Retina (tissue), 1 donor: ENCODE results near the gene MACROD2.
"Not testable (repeated sequence)": the region's sequence is repeated elsewhere in the genome, so short reads cannot be mapped to it uniquely, and the experiment has no call there.

Experiments
- DNase-seq: peaks from one replicate; pipeline ENCODE4 v3.0.0-alpha.2; 2016

MACROD2 gene

GRCh38 chr20:15515691-15516090, 1520.4 kb downstream of the MACROD2 start:
- DNase-seq: no peak

DNA sequence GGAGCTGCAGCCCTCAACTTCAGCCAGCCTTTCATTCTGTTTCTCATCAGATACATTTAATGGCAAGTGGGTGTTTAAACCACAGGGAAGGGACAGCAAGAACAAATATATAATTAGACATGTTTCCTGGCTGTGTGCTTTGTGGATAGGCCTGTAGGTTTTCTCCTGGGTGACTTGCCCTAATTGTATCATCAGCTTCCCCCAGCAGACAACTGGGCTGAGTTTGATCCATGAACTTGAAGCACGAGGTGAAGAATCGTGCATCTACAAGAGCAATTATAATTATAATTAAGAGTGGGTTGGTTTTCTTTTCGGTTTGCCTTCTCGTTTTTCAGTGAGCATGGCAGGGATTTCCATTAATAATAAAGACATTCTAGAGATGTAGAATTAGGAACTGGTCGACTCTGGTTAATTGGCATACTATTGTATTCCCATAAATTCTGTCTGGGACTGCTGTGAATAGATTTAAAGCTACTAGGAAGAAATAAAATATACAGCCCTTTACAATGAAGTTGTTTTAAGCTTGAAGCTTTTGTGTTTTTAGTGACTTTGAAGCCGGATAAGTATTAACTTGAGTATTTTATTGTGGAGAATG, 1525.7 kb downstream of the MACROD2 start:
- no peak for DNase-seq

- DNase-seq: no peak
These were observed 1528.1 kb downstream of the MACROD2 start for GRCh38 chr20:15523400-15523799.

GRCh38 chr20:15528391-15529111, 1533.2 kb downstream of the MACROD2 start:
- DNase-seq: no peak

DNA sequence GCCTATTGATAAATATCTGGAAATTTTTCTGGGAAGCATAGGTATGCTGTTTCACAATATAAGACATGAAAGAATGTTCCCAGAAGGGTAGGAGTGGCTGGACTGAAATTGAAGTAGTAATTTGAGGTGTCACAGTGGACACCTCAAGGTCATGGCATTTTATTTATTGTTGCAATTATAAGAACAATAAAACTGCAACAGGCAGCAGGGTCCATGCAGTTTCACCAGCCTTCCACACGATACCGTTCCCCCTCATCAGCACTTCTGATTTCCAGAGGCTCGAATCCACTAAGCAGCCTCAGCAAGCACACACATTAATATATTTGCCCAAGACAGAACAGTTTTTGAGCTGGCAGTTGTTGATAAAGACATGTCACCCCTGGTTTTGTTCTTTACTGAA, 1540.5 kb downstream of the MACROD2 start:
- no peak for DNase-seq

- not testable (repeated sequence) for DNase-seq
These were observed 1541.9 kb downstream of the MACROD2 start for GRCh38 chr20:15537200-15537599.

DNA sequence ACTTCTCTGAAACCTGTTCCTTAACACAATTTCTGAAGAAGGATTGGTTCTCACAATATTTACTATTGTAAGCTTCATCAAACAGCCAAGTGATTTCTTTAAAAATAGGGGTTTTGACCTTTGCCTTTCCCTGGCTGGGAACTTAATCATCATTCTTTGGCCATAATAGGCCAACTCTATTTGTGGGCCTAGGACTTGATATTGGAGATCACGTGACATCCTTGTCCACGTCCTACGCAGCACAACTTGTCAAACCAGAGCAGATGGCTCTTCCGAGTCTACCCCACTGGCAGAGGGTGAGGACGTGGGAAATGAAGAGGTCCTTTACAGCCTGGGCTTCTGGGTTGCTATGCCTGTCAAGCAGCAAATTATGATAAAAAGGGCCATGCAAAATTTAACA, 1547.3 kb downstream of the MACROD2 start:
- no peak for DNase-seq

- no peak for DNase-seq
These were observed 1549.4 kb downstream of the MACROD2 start for GRCh38 chr20:15544742-15545141.

DNA sequence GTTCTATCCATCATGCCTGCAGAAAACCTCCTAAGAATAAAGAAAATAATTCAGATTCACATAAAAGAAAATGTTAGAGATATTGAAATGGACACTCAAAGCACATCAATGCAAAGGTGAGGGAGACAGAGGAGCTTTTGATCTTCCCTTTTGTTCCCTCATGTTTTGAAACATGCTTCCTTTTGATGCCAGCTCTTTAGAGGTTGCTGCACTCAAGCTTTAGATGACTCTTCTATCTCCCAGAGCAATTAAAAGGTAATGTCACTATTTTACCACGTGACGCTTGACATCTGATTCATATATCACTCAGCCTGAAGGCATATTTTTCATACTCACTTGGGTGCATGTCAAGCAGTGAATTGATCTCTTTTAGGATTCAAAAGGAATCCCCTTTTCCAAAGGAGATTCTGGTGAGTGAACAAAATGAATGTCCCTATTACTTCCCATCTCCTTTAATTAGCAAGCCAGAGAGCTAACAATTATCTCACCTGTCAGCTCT, 1551.3 kb downstream of the MACROD2 start:
- no peak for DNase-seq

DNA sequence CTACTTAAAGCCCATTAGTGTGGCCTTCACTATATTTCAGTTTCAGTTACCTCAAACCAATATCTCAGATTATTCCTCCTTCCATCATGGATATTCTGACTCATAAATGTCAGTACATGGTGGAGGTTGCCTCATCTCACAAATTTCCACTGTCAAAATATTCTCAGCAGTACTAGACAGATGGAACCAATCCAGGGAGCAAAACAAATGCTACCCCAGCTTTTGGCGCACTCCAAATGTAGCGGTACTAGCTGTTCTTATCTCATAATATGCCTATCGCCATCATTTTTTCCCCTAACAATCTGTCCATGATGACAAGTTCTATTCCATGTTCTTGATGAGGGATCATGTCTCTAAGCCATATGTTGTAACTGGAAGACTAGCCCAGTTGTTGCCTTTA, 1551.8 kb downstream of the MACROD2 start:
- no peak for DNase-seq

DNA sequence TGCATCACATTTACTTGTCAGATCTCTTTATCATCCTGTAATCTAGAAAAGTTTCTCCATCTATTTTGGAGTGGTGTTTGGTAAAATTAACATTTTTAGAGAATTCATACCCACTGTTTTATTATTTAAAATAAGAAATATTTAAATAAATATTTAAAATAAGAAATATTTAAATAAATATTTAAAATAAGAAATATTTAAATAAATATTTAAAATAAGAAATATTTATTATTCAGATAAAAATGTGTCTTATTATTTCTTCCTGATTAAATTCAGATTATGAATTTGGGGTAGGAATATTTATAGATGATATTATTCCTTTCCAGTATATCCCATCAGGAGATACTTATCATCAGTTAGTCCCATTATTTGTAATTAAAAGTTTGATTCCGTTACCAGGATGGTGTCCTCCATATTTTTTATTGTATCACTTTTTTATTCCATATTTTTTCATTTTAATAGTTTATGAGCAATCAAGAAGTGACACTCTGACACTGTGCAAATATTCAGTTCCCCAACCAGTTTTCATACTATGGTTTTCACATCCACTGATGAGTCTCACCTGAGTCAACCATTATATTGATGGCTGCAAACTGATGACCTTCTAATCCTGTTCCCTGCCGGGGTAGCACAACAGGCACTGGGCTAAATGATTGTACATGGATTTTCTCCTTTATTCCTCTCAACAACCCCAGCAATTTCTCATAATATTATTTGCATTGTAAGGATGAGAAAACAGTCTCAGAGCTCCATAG, 1555.0 kb downstream of the MACROD2 start:
- DNase-seq: no peak

DNA sequence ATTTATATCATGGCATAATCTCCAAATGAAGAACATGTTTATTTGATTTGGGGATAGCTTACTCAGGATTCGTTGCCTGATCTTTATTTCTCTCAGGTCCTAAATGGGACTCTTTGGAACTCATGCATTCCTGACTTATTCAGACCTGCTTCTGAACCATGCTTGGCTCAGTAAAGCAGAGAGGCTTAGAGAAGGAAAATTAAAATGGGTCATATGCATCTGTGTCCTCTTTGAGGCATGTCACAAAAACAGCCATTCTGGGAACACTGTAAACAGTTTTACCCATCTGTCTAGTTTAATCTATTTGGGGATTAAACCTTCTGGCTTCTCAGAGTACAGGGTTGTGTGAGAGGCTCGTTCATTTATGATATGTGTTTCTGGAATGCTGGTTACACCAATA, 1560.6 kb downstream of the MACROD2 start:
- no peak for DNase-seq

- no peak for DNase-seq
These were observed 1561.6 kb downstream of the MACROD2 start for GRCh38 chr20:15556869-15557268.

DNA sequence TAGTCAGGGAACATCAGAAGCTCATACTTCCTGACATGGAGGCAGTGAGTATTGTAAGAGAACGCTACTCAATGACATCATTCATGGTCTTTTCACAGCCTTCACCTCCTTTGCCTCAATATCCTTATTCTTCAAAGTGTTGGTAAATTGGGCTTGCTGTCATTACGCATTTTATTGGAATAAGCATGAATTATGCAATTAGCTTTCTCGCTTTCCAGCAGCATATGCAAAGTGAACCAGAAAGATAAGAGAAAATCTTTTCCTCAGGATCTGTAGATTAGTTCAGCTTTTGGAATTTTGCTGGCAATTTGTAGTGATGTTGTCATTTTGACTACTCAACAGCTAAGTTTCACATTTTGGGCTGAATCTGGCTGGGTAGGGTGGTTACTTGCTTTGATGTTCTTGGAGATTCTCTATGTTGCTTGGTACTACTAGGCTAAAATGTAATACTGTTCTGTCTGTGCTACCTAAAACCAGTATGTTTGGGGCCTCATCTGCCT, 1565.8 kb downstream of the MACROD2 start:
- no peak for DNase-seq

- DNase-seq: no peak
These were observed 1566.5 kb downstream of the MACROD2 start for GRCh38 chr20:15561707-15562404.

GRCh38 chr20:15563836-15564235, 1568.5 kb downstream of the MACROD2 start:
- DNase-seq: no peak

GRCh38 chr20:15564981-15565380, 1569.7 kb downstream of the MACROD2 start:
- DNase-seq: no peak

GRCh38 chr20:15565786-15566185, 1570.5 kb downstream of the MACROD2 start:
- DNase-seq: no peak

GRCh38 chr20:15567219-15567618, 1571.9 kb downstream of the MACROD2 start:
- no peak for DNase-seq

DNA sequence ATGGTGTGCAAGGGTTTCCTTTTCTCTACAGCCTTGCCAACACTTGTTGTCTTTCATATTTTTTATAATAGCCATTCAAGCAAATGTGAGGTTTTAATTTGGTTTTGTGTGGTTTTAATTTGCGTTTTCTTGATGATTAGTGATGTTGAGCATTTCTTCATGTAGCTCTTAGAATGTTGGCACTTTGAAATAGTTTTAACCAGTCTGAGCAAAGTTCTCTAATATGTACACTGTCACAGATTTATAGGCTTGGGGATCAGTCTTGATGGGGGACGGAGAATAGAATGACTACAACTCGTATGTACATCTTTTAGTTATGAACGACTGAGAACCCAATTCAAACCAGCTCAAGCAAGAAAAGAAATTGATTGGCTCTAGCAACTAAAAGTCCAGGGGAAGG, 1574.8 kb downstream of the MACROD2 start:
- DNase-seq: no peak

GRCh38 chr20:15571056-15571455, 1575.7 kb downstream of the MACROD2 start:
- DNase-seq: no peak

- DNase-seq: no peak
These were observed 1579.9 kb downstream of the MACROD2 start for GRCh38 chr20:15575255-15575654.

GRCh38 chr20:15576411-15576810, 1581.1 kb downstream of the MACROD2 start:
- DNase-seq: no peak
